PC-9 (cell line): Measurements from ENCODE around the gene CUX1. TPM values are rescaled to one million over a fixed set of nuclear protein-coding genes. Genes with fewer than 3 reads are reported as not detected.

Experiments used
- BruUV-seq: library from RNA; stranded (reverse); fragments of 400-500 nt; replicated peaks from 2 replicates; lab custom pipeline; 2021; lab: Mats Ljungman, UMichigan
- CTCF ChIA-PET: fragments of 300-600 bp; sonication (Branson Sonifier 250); formaldehyde crosslinking; loops from one replicate; lab custom pipeline; 2022; ENCODE audit warnings: antibody characterized with exemption; lab: Charles Lee
- POLR2A ChIA-PET: fragments of 300-600 bp; sonication (Branson Sonifier 250); formaldehyde crosslinking; loops from one replicate; lab custom pipeline; 2022; ENCODE audit warnings: antibody characterized with exemption; ENCODE audit not compliant: unreplicated experiment; lab: Charles Lee
- DNase-seq, 2 experiments: peaks; one replicate each; pipeline versions ENCODE4 v3.0.0 to v3.0.0-alpha.2; 2015 to 2022; ENCODE audit warnings: mixed read lengths in 1 of 2
- H2AFZ ChIP-seq: fragments of 200-600 bp; sonication (generic); 2 replicates; pipeline ENCODE4 v1.8.1; 2017; ENCODE audit warnings: antibody characterized with exemption
- H3F3A ChIP-seq: fragments of 200-600 bp; sonication (generic); 2 replicates; pipeline ENCODE4 v1.8.1; 2017; ENCODE audit warnings: antibody characterized with exemption, mild to moderate bottlenecking, low read depth; ENCODE audit not compliant: insufficient read depth
- H3K27ac ChIP-seq: fragments of 200-600 bp; sonication (generic); 2 replicates; pipeline ENCODE4 v1.6.1; 2016; ENCODE audit warnings: mixed run types
- H3K27me3 ChIP-seq: fragments of 200-600 bp; sonication (generic); 2 replicates; pipeline ENCODE4 v1.6.1; 2016; ENCODE audit warnings: low read depth, mixed run types; ENCODE audit not compliant: insufficient read depth
- H3K36me3 ChIP-seq: fragments of 200-600 bp; sonication (generic); 2 replicates; pipeline ENCODE4 v1.6.1; 2016; ENCODE audit warnings: low read depth, mixed run types
- H3K4me1 ChIP-seq: fragments of 200-600 bp; sonication (generic); replicated peaks from 2 replicates; pipeline ENCODE4 v1.6.1; 2016; ENCODE audit warnings: mixed run types; ENCODE audit not compliant: insufficient read depth
- H3K4me2 ChIP-seq: fragments of 200-600 bp; sonication (generic); 2 replicates; pipeline ENCODE4 v1.6.1; 2017; ENCODE audit warnings: mixed run types
- H3K4me3 ChIP-seq: fragments of 200-600 bp; sonication (generic); 2 replicates; pipeline ENCODE4 v1.6.1; 2016; ENCODE audit warnings: mixed run types
- H3K79me2 ChIP-seq: fragments of 200-600 bp; sonication (generic); 2 replicates; pipeline ENCODE4 v1.6.1; 2017; ENCODE audit warnings: low read depth, mixed run types
- H3K9me2 ChIP-seq: fragments of 200-600 bp; sonication (generic); 2 replicates; pipeline ENCODE4 v1.8.1; 2017; ENCODE audit warnings: mild to moderate bottlenecking; ENCODE audit not compliant: insufficient read depth
- H3K9me3 ChIP-seq: fragments of 200-600 bp; sonication (generic); 2 replicates; pipeline ENCODE4 v1.8.1; 2016; ENCODE audit warnings: low read depth; ENCODE audit not compliant: insufficient read depth
- H4K20me1 ChIP-seq: fragments of 200-600 bp; sonication (generic); 2 replicates; pipeline ENCODE4 v1.8.1; 2017; ENCODE audit not compliant: insufficient read depth
- EZH2 ChIP-seq: fragments of 200-600 bp; sonication (generic); IDR thresholded peaks from 2 replicates; pipeline ENCODE4 v1.8.0; 2017; ENCODE audit warnings: antibody characterized with exemption, low read depth
- intact Hi-C: fragments of 100-400 bp; cut with micrococcal nuclease; formaldehyde crosslinking; loops from one replicate; pipeline ENCODE4 v1.10.0; 2022; ENCODE audit not compliant: unreplicated experiment
- total RNA-seq: library from RNA; stranded (reverse); gene quantifications from 2 replicates; pipeline ENCODE4 v1.2.3, GENCODE V29; 2021
- TF ChIP-seq, protein P1 (sequence below): fragments of 200-600 bp; sonication (generic); conservative IDR thresholded peaks from 2 replicates; pipeline ENCODE4 v1.6.1; 2017; ENCODE audit warnings: mixed run types, antibody characterized with exemption, mild to moderate bottlenecking, moderate library complexity

The CUX1 gene
- total RNA-seq, 1 experiment from 2014 or later = 83.3 TPM

DNA sequence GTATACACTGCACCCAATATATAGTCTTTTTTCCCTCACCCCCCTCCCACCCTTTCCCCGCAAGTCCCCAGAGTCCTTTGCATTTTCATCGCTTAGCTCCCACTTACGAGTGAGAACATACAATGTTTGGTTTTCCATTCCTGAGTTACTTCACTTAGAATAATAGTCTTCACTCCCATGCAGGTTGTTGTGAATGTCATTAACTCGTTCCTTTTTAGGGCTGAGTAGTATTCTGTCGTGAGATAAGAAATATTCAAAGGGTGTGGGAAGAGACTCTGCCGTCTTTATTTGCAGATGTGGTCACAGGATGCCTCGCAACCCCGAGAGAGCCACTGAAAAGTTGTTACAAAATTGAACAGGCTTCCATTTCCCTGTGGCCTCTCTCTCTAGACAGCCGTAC, 331.4 kb downstream of the CUX1 start:
- Histone ChIP-seq H3K4me3 (no peak overlapping the region), H3K9me2 (no peaks in the 10 kb centered on the region), H3K36me3 (no peaks in the 10 kb centered on the region), H4K20me1 (no peaks in the 10 kb centered on the region), H3K9me3 (no peaks in the 10 kb centered on the region), H2AFZ (no peak overlapping the region), H3K4me2 (no peak overlapping the region), H3K27me3 (no peaks in the 10 kb centered on the region), H3K27ac (no peak overlapping the region), H3F3A (peaks cover 30% of the 10 kb centered on the region), H3K79me2 (no peaks in the 10 kb centered on the region), H3K4me1 (peaks cover 31% of the 10 kb centered on the region)
- no peak for TF ChIP-seq EZH2
- TF ChIP-seq, protein P1, sequence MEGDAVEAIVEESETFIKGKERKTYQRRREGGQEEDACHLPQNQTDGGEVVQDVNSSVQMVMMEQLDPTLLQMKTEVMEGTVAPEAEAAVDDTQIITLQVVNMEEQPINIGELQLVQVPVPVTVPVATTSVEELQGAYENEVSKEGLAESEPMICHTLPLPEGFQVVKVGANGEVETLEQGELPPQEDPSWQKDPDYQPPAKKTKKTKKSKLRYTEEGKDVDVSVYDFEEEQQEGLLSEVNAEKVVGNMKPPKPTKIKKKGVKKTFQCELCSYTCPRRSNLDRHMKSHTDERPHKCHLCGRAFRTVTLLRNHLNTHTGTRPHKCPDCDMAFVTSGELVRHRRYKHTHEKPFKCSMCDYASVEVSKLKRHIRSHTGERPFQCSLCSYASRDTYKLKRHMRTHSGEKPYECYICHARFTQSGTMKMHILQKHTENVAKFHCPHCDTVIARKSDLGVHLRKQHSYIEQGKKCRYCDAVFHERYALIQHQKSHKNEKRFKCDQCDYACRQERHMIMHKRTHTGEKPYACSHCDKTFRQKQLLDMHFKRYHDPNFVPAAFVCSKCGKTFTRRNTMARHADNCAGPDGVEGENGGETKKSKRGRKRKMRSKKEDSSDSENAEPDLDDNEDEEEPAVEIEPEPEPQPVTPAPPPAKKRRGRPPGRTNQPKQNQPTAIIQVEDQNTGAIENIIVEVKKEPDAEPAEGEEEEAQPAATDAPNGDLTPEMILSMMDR = no peak
- ChIA-PET POLR2A (no interaction called here), CTCF (no interaction called here)
- DNase-seq = no peak
- intact Hi-C loops = no loop called here
- BruUV-seq = no TSS peak

DNA sequence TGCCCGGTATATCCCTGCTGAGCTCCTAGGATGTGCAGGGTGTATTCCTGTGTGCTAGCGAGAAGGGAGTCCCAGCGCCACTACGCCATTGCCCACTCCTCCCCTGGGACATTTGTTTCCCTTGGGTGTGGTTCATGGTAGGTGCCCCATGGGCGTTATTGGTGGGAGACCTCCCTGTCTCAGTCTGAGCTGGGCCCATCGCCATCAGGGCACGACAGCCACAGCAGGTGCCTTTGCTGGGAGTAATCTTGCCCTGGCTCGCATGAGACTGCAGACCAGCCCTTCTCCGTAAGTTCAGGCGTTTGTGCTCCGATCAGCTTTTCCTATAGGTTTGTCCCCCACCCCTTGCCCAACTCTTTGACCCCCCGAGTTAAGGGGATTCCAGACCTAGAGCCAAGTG, 332.0 kb downstream of the CUX1 start:
- intact Hi-C loops = no loop called here
- Histone ChIP-seq H3K27me3 (no peaks in the 10 kb centered on the region), H4K20me1 (no peaks in the 10 kb centered on the region), H3K27ac (no peak overlapping the region), H3K4me1 (peaks cover 38% of the 10 kb centered on the region), H2AFZ (no peak overlapping the region), H3K4me3 (no peak overlapping the region), H3K9me2 (no peaks in the 10 kb centered on the region), H3K9me3 (no peaks in the 10 kb centered on the region), H3K4me2 (no peak overlapping the region), H3K79me2 (no peaks in the 10 kb centered on the region), H3F3A (peaks cover 37% of the 10 kb centered on the region), H3K36me3 (no peaks in the 10 kb centered on the region)
- POLR2A ChIA-PET = no interaction called here
- no peak for TF ChIP-seq EZH2
- TF ChIP-seq, protein P1 = no peak
- DNase-seq = no peak
- no TSS peak for BruUV-seq
- CTCF ChIA-PET = interaction anchor here (0.6 kb wide), 1 partner anchor 261 kb away, joined by 15 read pairs; no protein-coding TSS in a partner anchor

DNA sequence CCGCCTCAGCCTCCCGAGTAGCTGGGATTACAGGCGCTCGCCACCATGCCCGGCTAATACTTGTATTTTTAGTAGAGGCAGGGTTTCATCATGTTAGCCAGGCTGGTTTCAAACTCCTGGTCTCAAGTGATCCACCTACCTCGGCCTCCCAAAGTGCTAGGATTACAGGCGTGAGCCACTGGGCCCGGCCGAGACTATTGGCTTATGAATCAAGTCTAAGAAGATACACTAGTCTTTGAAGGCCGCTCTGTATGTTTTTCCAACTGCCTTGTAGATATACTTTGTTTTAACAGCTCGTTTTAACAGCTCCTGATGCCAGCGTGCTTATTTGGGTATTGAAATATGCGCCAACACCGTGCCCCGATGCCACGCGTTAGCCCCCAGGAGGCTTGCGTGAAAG, 332.8 kb downstream of the CUX1 start:
- TF ChIP-seq, protein P1 = no peak
- no peak for TF ChIP-seq EZH2
- Histone ChIP-seq H4K20me1 (no peaks in the 10 kb centered on the region), H3K4me3 (no peak overlapping the region), H3F3A (peaks cover 41% of the 10 kb centered on the region), H3K4me2 (0 out of 2 replicates have a peak overlapping the region, but pooled peaks have one; percentile 2), H3K27me3 (no peaks in the 10 kb centered on the region), H3K4me1 (peaks cover 41% of the 10 kb centered on the region), H3K9me2 (no peaks in the 10 kb centered on the region), H3K27ac (peak overlapping the region; percentile 99), H3K79me2 (no peaks in the 10 kb centered on the region), H2AFZ (no peak overlapping the region), H3K36me3 (no peaks in the 10 kb centered on the region), H3K9me3 (no peaks in the 10 kb centered on the region)
- CTCF ChIA-PET = interaction anchor here (0.6 kb wide), 1 partner anchor 261 kb away, joined by 15 read pairs; no protein-coding TSS in a partner anchor
- no peak for DNase-seq
- intact Hi-C loops = no loop called here
- no TSS peak for BruUV-seq
- POLR2A ChIA-PET = interaction anchor here (0.6 kb wide), 1 partner anchor 268 kb away, joined by 3 read pairs; no protein-coding TSS in a partner anchor
